Retina (tissue), 1 donor: ENCODE measurements around the gene CYSRT1.

Source experiments
- DNase-seq: peaks from one replicate; pipeline ENCODE4 v3.0.0-alpha.2; 2016

The CYSRT1 gene

DNA sequence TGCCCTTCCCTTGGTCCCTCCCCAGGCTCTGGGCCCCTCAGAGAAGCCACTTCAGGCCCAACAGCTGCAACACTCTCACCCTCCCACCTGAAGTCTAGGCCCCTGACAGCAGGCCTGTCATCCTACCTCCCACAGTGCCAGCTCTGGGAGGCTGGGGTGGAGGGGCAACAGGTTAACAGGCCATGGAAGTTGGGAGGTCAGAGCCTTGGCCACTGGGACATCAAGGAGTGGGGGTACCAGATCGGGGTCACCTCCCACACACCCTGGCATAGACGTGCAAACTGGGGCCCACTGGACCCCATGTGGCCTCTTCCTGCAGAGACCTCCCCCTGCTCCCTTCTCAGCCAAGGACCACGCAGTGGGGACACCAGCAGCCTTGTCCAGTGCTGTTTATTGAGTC, 33.7 kb upstream of the CYSRT1 start:
- no peak for DNase-seq

DNA sequence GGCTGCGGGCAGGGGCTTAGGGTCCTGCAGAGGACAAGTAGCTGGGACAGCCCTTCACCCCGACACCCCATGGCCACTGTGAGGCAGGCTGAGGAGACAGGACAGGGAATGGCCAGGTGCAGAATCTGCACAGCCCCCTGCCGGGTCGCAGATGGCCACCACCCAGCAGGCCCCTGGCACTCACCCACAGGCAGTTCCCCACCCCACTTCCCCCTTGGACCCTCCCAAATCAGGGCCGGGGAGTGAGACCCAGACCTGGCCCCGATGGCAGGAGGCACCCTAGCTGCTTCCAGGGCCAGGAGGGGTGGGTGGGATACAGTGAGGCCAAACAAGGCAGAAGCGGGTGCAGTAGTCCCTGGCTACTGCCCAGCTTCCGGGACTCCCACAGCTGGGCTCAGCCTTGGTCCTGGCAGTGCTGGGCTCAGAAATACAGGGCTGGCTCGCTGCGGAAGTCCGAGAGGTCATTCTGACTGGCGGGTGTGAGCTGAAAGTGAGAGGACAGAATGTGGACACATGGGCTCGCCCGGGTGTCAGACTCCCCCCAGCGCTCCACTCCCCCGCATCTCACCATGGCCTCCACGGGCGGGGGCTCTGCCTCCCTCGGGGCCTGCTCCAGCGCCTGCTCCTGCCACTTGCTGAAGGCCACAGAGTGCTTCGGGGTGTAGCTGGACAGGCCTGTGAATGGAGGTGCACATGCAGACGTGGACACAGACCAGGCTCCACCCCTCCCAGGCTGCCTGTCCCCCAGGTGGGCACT, 33.1 kb upstream of the CYSRT1 start:
- no peak for DNase-seq

DNA sequence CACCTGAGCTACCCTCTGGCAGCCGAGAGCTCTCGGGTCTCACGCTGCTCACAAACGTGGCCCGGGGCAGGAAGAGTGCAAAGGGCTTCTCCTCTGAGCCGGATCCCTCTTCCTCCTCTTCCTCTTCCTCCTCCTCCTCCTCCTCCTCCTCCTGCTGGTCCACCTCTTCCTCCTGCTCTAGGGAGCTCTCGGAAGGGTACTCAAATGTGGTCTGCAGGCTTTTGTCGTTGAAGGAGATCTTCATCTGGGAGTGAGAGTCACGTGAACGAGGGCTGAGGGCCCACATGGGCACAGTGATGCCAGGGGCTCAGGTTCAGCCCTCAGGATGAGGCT, 32.6 kb upstream of the CYSRT1 start:
- no peak for DNase-seq

DNA sequence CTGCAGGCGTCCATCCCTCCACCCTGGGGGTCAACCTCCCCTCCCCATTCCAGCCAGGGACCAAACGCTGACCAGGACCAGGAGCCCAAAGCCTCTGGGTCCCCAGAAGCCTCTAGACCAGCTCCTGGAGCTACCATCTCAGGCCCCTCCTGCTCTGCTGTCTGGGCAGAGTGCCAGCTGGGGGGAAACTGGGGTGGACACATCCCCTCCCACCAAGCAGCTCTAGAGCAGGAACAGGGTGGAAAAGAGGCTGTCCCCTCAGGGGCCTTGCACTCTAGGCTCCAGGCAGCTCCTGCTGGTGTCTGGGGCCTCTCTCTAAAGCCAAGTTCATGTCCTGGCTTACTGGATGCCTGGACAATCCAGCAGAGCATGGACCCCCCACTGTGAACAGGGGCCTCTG, 32.1 kb upstream of the CYSRT1 start:
- DNase-seq, result no peak

DNA sequence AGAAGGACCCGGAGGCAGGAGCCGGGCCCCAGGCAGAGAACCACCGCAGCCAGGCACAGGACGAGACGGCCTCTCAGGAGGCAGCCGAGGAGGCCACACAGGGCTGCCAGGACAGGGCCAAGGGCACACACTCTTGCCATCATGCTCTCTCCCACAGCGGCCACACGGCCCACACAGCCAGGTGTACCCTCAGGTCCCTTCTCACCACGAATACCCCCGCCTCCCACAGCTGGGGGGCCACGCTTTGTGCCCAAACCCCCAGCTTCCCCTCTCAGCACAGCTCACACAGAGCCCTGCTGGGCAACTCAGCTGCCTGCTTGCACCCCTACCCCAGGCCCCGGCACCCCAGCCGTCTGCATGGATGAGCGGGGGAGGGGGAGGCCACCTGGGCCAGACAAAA, 31.2 kb upstream of the CYSRT1 start:
- DNase-seq, result no peak

DNA sequence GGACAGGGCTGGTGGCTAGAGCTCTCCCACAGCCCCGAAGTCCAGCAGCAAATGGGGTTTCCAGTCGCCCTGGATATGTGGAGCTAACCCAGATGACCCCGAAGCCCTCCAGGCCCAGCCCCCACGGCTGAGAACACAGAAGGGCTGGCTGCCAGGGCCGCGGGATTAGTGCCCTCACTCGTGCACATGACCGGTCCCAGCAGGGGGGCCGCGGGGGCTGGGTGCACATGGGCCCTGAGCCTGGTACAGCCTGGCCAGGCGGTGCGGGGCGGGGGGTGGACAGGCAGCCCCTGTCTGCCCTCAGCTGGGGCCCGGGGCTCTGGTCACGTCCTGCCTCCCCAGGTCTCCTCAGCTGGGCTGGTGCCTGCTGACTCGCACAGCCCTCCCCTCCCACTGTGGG, 30.6 kb upstream of the CYSRT1 start:
- no peak for DNase-seq

DNA sequence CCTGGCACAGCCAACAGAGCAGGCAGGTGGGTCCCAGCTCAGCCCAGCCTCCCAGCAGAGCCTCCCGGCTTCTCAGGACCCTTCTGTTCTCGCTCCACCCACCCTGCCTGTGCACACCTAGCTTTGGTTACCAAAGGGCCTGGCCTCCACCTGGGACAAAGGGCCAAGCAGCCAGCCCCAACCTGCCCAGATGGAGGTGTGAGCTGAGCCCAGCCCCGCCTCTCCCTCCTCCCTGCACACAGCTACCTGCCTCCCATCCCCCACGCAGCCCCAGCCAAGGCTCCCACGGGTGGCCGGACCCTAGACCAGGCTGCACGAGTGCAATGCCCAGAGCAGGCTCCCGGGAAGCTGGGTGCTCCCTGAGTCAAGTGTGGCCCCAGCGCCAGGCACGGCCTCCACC, 30.1 kb upstream of the CYSRT1 start:
- DNase-seq, result no peak

DNA sequence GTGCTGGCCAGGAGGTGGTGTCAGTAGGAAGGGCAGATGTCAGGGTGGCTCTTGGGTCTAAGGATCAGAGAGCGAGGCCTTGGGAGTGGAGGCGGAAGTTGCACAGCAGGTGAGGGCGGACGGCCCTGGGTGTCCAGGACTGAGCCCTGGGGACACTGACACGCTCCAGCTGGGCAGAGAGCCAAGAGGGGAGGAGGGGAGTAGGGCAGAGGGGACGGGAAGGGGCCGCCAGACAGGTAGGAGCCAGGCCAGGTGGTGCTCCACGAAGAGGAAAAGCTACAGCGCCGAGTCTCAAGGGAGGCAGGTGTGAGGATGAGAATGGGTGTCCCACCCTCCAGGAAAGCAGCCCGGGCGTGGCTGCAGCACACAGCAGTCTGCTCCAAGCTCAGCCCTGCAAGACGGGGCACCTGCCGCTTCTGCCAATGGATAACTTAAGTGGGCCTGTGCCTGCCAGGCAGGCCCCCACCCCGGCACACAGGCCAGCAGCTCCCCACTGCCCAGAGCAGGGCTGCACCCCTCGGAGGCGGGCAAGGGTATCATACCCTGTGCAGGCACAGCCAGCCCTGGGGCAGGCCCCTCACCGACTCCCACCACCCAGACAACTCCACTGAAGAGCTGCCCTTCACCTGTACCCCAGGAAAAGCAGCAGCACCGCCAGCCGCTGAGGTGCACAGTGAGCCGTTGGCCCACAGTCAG, 29.3 kb upstream of the CYSRT1 start:
- no peak for DNase-seq

DNA sequence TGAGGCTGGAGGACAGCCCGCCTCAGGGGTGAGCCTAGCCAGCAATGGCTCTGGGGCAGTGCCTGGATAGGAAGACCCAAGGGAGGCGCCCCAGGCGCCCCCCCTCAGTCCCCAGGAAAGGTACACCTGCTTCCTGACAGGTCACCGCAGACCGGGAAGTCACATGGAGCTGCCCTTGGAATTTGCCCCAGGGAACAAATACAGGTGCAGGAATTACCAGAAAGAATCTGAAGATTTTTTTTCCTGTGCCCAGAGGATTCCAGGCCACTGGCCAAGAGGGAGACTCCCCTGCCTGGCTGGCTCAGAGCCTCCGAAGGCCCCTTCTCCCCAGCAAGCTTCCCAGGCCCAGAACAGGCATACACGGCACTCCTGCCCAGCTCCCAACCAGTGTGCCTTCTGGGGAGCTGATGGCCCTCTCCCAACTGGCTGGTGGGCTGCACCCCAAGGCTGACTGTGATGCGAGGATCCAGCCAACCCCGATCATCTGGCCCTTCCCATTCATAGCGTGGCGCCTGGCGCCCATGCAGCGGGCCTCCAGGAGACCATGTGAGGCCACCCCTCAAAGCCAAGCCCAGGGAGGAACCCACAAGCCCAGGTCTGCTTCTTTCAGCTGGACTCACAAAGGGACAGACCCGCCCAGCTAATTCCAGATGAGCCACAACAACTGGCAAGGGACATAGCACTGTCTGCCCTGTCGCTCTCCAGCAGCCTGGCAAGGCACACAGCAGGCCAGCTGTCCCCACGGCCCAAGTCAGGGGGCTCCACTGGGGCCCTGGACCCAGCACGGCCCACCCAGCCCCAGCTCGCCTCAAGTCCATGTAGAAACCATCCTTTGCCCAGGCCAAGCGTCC, 26.7 kb upstream of the CYSRT1 start:
- no peak for DNase-seq

DNA sequence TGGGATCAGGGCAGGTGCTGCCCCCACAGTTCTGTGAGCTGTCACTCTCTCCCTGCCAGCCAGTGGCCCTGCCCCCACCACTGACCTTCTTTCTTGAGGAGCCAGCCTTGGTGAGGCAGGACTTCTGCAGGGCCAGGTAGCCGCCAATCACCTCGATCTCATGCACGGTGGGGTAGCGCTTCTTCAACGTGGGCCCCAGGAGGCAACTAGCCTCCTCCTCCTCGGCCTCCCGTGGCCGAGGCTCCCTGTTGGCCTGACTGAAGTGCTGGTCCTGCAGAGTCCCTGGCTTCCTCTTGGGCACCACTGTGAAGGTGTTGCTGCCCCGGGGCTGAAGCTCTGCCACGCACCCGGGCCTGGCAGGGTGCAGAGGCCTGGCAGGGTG, 26.1 kb upstream of the CYSRT1 start:
- DNase-seq, result no peak

DNA sequence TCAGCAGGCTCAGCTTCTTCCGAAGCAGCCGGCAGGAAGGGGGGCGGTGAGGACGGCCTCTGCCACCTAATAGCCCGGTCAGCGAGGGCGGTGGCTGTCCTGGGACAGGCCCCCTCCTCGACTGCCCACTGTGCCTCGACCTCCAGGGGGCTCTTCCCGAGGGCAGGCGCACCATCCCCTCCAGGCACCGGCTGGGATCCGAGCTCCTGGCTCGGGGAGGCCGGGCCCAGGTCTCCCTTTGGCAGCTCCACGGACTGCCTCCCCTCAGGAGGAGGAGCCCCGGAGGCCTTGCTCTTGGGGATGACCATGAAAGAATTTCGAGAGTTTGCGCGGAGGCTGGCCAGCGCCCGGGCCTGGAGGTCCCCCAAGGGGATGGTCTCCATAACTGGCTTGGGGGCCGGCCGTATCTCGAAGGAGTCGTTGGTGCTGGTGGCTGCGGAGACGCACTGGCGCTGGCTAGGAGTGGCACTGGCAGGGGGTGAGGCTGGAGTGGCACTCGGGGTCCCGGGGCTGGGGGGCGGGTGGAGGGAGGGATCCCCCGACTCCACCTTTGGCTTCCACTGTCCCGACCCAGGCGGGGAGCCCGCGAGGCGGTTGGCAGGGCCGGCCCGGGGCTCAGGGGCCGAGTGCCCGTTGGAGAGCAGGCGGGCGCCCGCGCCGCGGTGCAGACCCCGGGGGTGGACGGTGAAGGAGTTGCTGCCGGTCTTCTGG, 25.4 kb upstream of the CYSRT1 start:
- peak; percentile 46 for DNase-seq

DNA sequence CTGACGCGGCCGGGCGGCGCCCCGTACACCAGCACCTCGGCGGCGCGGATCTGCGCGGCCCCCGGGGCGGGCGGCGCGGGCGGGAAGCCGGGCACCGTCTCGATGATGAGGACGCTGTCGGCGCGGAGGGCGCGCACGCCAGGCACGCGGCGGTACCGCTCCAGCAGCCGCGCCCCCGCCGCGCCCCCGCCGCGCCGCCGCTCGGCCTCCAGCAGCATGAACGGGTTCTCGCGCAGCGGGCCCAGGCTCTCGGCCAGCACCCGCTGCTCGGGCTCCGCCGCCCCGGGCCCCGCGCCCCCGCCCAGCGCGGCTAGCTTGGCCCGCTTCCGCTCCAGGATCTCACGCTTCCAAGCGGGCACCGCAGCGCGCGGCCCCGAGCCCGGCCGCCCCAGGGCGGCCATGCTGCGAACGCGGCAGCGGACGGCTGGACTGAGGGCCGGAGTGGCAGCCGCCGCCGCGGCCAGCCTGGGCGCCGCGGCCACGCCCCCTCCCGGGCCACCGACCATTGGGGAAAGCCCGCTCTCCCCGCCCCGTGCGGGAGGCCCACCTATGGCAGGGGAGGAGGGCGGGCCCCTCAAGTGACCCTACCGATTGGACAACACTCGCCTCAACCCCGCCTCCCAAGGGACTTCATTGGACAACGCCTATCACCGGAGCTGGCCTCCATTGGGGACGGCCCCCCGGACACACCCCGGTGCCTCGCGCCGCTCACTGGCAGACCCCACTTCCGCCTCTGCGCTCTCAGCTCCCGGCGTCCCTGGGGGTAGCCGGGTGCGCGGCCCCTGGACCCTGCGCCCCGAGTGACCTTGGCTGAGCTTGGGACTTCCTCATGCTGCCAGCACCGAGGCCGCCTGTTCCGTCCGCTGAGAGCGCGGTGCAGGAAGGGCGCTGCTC, 24.4 kb upstream of the CYSRT1 start, which contains the start of gene TPRN:
TSS of gene TPRN (minus strand) at position 431 of the 894 bp plus-strand sequence. CDS start at position 401, 30 bp downstream.
- DNase-seq, result peak; percentile 96

DNA sequence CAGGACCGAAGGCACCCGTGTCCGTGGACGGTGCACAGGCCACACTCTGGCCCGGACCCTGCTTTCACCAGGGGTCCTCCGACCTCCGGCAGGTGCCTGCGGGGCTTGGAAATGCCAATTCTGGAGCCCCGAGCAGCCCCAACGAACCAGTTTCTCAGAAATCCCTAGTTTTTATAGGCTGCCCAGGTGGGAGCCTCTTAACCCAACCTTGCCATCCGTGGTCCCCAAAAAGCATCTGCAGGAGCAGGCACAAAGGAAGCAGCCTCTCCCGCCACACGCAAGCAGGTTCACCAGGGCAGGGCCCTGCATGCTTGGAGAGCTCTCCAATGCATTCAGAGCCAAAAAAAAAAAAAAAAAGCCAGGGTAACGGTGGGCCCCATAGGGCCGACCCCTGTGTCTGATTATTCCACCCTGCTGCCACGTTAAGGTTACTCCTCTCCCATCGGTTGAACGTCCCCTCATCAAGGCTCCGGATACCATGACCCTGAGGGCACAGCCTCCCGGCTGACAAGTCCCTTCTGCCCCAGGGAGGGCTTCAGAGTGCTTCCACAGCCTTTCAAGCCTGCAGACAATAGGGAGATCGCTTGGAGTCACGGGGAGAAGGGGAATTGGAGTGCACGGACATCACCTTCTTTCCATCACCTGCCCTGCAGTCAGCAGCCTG, 23.6 kb upstream of the CYSRT1 start:
- DNase-seq, result no peak

DNA sequence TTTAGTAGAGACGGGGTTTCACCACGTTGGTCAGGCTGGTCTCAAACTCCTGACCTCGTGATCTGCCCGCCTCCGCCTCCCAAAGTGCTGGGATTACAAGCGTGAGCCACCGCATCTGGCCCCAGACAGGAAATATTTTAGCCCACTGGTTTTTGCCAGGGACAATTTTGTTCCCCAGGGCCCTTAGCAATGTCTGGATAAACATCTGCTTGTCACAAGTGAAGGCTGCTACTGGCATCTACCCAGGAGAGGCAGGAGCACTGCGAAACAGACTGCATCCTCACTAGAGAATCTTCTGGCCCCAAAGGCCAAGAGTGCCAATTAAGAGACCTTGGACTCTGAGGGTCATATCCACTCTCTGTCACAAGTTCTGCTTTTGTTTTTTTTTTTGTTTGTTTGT, 22.0 kb upstream of the CYSRT1 start:
- no peak for DNase-seq

DNA sequence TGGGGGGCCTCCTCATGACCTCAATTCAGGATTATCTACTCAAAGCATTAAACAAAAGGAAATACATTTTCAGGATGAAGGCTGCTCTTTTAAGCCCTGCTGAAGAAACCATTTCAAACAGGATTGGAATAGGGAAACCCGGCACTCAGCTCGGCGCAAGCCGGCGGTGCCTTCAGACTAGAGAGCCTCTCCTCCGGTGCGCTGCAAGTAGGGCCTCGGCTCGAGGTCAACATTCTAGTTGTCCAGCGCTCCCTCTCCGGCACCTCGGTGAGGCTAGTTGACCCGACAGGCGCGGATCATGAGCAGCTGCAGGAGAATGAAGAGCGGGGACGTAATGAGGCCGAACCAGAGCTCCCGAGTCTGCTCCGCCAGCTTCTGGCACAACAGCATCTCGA, 20.2 kb upstream of the CYSRT1 start:
- no peak for DNase-seq

DNA sequence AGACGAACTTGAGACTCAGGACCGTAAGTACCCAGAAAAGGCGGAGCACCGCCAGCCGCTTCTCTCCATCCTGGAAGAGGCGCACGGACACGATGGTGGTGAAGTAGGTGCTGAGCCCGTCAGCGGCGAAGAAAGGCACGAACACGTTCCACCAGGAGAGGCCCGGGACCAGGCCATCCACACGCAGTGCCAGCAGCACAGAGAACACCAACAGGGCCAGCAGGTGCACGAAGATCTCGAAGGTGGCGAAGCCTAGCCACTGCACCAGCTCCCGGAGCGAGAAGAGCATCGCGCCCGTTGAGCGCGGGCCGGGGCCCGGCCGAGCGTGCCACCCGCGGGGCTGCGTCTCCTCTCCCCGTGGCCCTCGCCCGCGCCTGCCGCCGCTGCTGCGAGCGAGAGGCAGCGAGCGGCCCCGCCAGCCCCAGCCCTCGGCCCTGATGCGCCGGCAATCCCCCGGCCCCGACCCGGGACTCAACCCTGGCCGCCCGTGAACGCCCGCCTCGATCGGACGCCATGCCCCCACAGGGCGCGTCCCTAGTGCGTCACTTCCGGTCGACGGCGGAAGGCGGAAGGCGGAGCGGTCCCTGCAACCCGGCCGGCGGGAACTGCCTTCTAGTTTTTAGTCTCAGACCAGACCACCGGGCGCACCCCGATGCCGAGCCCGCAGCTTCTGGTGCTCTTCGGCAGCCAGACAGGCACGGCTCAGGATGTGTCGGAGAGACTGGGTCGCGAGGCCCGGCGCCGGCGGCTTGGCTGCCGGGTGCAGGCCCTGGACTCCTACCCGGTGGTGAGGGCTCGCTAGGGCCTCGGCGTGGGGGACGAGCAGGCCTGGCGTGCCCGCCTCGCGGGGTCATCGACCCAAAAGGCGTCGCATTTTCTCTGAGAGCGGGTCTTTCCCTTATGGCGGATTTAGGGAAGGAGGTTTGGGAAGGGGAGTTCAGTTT, 19.6 kb upstream of the CYSRT1 start, which contains the start of the genes NDOR1 and TMEM203:
TSS of gene NDOR1 (plus strand) at position 575 of the 944 bp plus-strand sequence. CDS start at position 653, 78 bp downstream.
TSS of gene TMEM203 (minus strand) at position 523 of the 944 bp plus-strand sequence. CDS start at position 289, 234 bp downstream.
- DNase-seq, result peak; percentile 95

DNA sequence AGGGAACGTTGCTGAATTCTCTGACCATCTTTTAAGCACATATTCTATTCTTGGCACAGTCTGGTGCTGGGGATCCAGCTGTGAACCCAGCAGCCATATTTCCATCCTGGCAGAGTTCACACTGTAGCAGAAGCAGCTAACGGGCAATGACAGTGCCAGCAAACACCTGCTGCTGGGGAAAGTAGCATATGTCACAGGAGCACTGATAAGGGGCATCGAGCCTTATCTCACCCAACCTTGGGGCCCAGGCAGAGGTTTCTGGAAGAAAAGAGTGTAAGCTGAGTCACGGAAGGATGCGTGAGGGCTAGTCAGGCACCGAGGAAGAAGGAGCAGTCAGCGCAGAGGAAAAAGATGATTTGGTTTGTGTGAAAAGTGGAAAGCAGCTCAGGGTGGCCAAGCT, 18.4 kb upstream of the CYSRT1 start:
- DNase-seq, result no peak

DNA sequence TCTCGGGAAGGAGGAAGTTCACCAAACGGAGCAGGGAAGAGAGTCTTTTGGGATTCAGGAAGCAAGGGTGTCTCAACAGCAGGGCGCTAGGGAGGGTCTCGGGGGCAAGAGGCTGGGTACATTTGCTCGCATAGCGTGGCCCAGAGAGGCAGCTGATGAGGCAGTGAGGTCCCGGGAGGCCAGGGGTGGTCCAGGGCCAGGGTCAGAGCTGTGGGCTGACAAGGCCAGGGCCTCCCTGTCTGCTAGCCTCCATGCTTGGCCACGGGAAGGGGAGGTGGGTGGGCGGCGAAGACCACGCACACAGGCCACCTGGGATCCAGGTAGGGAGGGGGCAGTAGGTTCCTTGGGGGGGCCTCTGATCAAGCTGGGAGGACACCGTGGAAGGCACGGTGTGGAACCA, 13.4 kb upstream of the CYSRT1 start:
- DNase-seq, result no peak

DNA sequence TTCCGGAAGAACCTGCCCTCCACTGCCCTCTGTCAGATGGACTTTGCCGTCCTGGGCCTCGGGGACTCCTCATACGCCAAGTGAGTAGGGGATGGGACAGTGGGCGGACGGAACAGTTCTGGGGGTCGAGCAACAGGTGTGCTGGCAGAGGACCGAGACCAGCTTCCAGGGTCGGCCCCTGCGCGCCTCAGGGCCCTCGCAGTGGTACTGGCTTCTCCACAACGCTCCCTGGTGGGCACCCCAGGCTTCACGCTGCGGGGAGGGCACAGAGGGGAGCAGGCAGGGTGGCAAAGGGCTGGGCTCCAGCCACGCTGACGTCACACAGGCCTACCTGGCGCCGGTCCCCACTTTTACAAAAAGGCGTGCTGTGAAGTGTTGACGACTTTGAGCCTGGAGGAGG, 12.5 kb upstream of the CYSRT1 start:
- DNase-seq, result no peak
